GM12891 (cell line): Measurements from ENCODE around the gene LRMDA.

ENCODE experiments used
- PAX5 ChIP-seq: IDR thresholded peaks from 2 replicates; pipeline ENCODE4 v1.6.1; 2011; ENCODE audit warnings: low read length, moderate library complexity, mild to moderate bottlenecking; ENCODE audit not compliant: insufficient read depth, severe bottlenecking
- POLR2A ChIP-seq: IDR thresholded peaks from 2 replicates; pipeline ENCODE4 v1.6.1; 2011; ENCODE audit warnings: low read depth, low read length, control low read depth
- POLR2AphosphoS5 ChIP-seq: IDR thresholded peaks from 2 replicates; pipeline ENCODE4 v1.6.1; 2011; ENCODE audit warnings: low read depth, low read length, control low read depth

DNA sequence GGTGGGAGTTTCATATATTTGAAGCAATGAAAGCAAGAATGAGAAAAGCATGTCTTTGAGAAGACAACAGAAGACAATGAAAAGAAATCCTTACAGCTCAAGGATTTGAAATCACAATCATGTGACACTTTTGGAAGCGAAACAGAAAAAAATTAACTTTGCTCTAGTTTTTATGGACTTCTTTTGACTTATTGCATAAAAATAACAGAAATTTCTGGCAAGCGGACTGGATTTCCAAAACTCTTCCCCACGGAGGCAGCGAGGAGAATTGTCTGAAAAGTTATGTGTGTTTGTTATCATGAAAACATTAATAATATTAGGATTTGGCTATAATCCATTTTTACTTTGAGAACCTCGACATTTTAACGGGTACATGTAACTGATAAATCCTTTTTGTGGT lies 223.3 kb downstream of the LRMDA start:
- TF ChIP-seq POLR2AphosphoS5, result no peak
- TF ChIP-seq PAX5, result no peak
- no peak for TF ChIP-seq POLR2A
